D721Med (cell line): ENCODE measurements around the gene ZNF101.
A peak's percentile ranks its signal among the peaks of the same experiment; 100 is the strongest.

Experiments used
- DNase-seq: peaks from one replicate; pipeline ENCODE4 v3.0.0; 2011; ENCODE audit warnings: low spot score; ENCODE audit not compliant: insufficient read length
- FAIRE-seq: peaks from 2 replicates; lab custom pipeline; 2011; peaks lifted over from hg19 to GRCh38; lab: Jason Lieb, UNC
- CTCF ChIP-seq: IDR thresholded peaks from 2 replicates; pipeline ENCODE4 v1.5.1; 2012; ENCODE audit warnings: mild to moderate bottlenecking, control low read depth; ENCODE audit not compliant: insufficient read depth; ENCODE audit errors: missing control alignments

Gene ZNF101

GRCh38 chr19:19627621-19628500 is 40.8 kb upstream of the ZNF101 start, which contains the start of gene LPAR2:
Gene LPAR2 (minus strand): TSS chr19:19628220. CDS start chr19:19627275, 945 bp downstream.
- peak; percentile 73 for DNase-seq
- TF ChIP-seq CTCF: no peak
- FAIRE-seq: no peak

GRCh38 chr19:19628501-19629134 is 40.0 kb upstream of the ZNF101 start:
- peak; percentile 68 for DNase-seq
- no peak for FAIRE-seq
- no peak for TF ChIP-seq CTCF

- TF ChIP-seq CTCF: no peak
- FAIRE-seq (no peak), DNase-seq (no peak)
Measured at GRCh38 chr19:19630062-19630414, 38.6 kb upstream of the ZNF101 start.

GRCh38 chr19:19630426-19630825 is 38.2 kb upstream of the ZNF101 start:
- no peak for FAIRE-seq
- no peak for DNase-seq
- TF ChIP-seq CTCF: no peak

- FAIRE-seq (no peak), DNase-seq (no peak)
- TF ChIP-seq CTCF: no peak
Measured at GRCh38 chr19:19631346-19631745, 37.3 kb upstream of the ZNF101 start.

- no peak for TF ChIP-seq CTCF
- no peak for FAIRE-seq
- no peak for DNase-seq
Measured at GRCh38 chr19:19632661-19633060, 36.0 kb upstream of the ZNF101 start.
